Fibroblast of lung (primary cell): ENCODE results near the gene AKR1E2. TPM values are rescaled to one million over a fixed set of nuclear protein-coding genes. Genes with fewer than 3 reads are reported as not detected.

Experiments used
- DNase-seq, 2 donors: peaks; one replicate each; pipeline versions ENCODE4 v3.0.0 to v3.0.0-alpha.2; 2010; ENCODE audit warnings: low read depth in 2 of 2
- H2AFZ ChIP-seq: 2 replicates; pipeline ENCODE4 v1.5.1; 2012; ENCODE audit warnings: low read length, control low read depth, inconsistent platforms
- H3K27ac ChIP-seq: 2 replicates; pipeline ENCODE4 v1.5.1; 2011; ENCODE audit warnings: low read length, control low read depth; ENCODE audit not compliant: insufficient read depth
- H3K27me3 ChIP-seq: 2 replicates; pipeline ENCODE4 v1.5.1; 2011; ENCODE audit warnings: mild to moderate bottlenecking, low read length; ENCODE audit not compliant: control insufficient read depth, insufficient read depth
- H3K36me3 ChIP-seq: 2 replicates; pipeline ENCODE4 v1.5.1; 2011; ENCODE audit warnings: low read length; ENCODE audit not compliant: control insufficient read depth, insufficient read depth
- H3K4me1 ChIP-seq: 2 replicates; pipeline ENCODE4 v1.5.1; 2011; ENCODE audit warnings: low read length; ENCODE audit not compliant: control insufficient read depth, insufficient read depth; ENCODE audit errors: extremely low read depth
- H3K4me2 ChIP-seq: 2 replicates; pipeline ENCODE4 v1.5.1; 2011; ENCODE audit warnings: low read length, control low read depth; ENCODE audit not compliant: insufficient read depth; ENCODE audit errors: extremely low read depth
- H3K4me3 ChIP-seq, 4 experiments: fragments of 200-600 bp in 1 of 4; sonication (generic) in 1 of 4; replicated peaks in 1 of 4; 2 replicates each; pipeline ENCODE4 v1.5.1; 2011 to 2016; ENCODE audit warnings: low read length in 4 of 4, low read depth in 3 of 4, mild to moderate bottlenecking in 3 of 4, control low read depth in 2 of 4, inconsistent platforms in 1 of 4, mixed read lengths in 1 of 4; ENCODE audit not compliant: insufficient read depth in 1 of 4; ENCODE audit errors: control extremely low read depth in 1 of 4
- H3K79me2 ChIP-seq: 2 replicates; pipeline ENCODE4 v1.5.1; 2012; ENCODE audit warnings: mild to moderate bottlenecking, low read length, inconsistent platforms; ENCODE audit not compliant: control insufficient read depth, insufficient read depth
- H3K9ac ChIP-seq: 2 replicates; pipeline ENCODE4 v1.5.1; 2011; ENCODE audit warnings: mild to moderate bottlenecking, low read length, control low read depth; ENCODE audit not compliant: insufficient read depth
- H3K9me3 ChIP-seq: 2 replicates; pipeline ENCODE4 v1.5.1; 2012; ENCODE audit warnings: low read depth, low read length; ENCODE audit not compliant: control insufficient read depth, insufficient read depth
- H4K20me1 ChIP-seq: 2 replicates; pipeline ENCODE4 v1.5.1; 2011; ENCODE audit warnings: low read length; ENCODE audit not compliant: control insufficient read depth, insufficient read depth; ENCODE audit errors: extremely low read depth
- CTCF ChIP-seq, 2 donors: IDR thresholded peaks in 1 of 2; conservative IDR thresholded peaks in 1 of 2; 1 replicate in 1 of 2; 2 replicates in 1 of 2; pipeline ENCODE4 v1.5.1; 2011 to 2012; ENCODE audit warnings: low read length in 2 of 2, control low read depth in 1 of 2, inconsistent platforms in 1 of 2, low read depth in 1 of 2, mild to moderate bottlenecking in 1 of 2
- EZH2 ChIP-seq: IDR thresholded peaks from 2 replicates; pipeline ENCODE4 v1.5.1; 2012; ENCODE audit warnings: low read length, control low read depth, mild to moderate bottlenecking; ENCODE audit errors: missing control alignments
- polyA plus RNA-seq, 2 donors: library from polyadenylated mRNA; depleted of rRNA in 1 of 2; stranded (reverse) in 1 of 2; unstranded in 1 of 2; fragments of >200 nt; gene quantifications; 2 replicates each; pipeline ENCODE4 v1.2.1, GENCODE V29; 2011 to 2012; ENCODE audit warnings: missing spikeins in 1 of 2
- total RNA-seq: library from RNA; depleted of rRNA; stranded (reverse); fragments of >200 nt; gene quantifications from 2 replicates; pipeline ENCODE4 v1.2.1, GENCODE V29; 2014

AKR1E2 gene
- total and polyA plus RNA-seq, 2 donors (not counting 1 experiment from before 2014, with no cell fraction given), result 2.2 to 11.7 TPM

- no peak for DNase-seq
- no peaks in the 10 kb centered on the region for H3K27me3 ChIP-seq
- no peaks in the 10 kb centered on the region for H3K9me3 ChIP-seq
- H3K4me1 ChIP-seq, result peaks cover 7% of the 10 kb centered on the region
- no peaks in the 10 kb centered on the region for H4K20me1 ChIP-seq
- no peak overlapping the region for H3K4me2 ChIP-seq
- no peak overlapping the region for H3K9ac ChIP-seq
- H3K27ac ChIP-seq, result no peak overlapping the region
- no peak overlapping the region for H3K4me3 ChIP-seq
- no peaks in the 10 kb centered on the region for H3K79me2 ChIP-seq
- H2AFZ ChIP-seq, result no peak overlapping the region
- H3K36me3 ChIP-seq, result no peaks in the 10 kb centered on the region
- TF ChIP-seq EZH2 (no peak), CTCF (conservative IDR thresholded peaks at IDR 0.05 in 1 of 2, IDR thresholded peaks at IDR 0.05 in 1 of 2; ENCODE audit: low read depth in 1 of 2, low read length in 2 of 2) (no peak)
Observed at GRCh38 chr10:4802711-4803487, 23.1 kb upstream of the AKR1E2 start.

- no peaks in the 10 kb centered on the region for H3K79me2 ChIP-seq
- H3K9ac ChIP-seq, result no peak overlapping the region
- H4K20me1 ChIP-seq, result no peaks in the 10 kb centered on the region
- no peak for DNase-seq
- H3K4me1 ChIP-seq, result peaks cover 7% of the 10 kb centered on the region
- peak overlapping the region; percentile 35 for H3K27ac ChIP-seq
- no peaks in the 10 kb centered on the region for H3K27me3 ChIP-seq
- no peaks in the 10 kb centered on the region for H3K9me3 ChIP-seq
- no peak overlapping the region for H3K4me3 ChIP-seq
- no peak overlapping the region for H2AFZ ChIP-seq
- H3K4me2 ChIP-seq, result no peak overlapping the region
- no peaks in the 10 kb centered on the region for H3K36me3 ChIP-seq
- no peak for TF ChIP-seq CTCF (conservative IDR thresholded peaks at IDR 0.05 in 1 of 2, IDR thresholded peaks at IDR 0.05 in 1 of 2; ENCODE audit: low read depth in 1 of 2, low read length in 2 of 2)
- TF ChIP-seq EZH2, result no peak
Observed at GRCh38 chr10:4803822-4804221, 22.2 kb upstream of the AKR1E2 start.

DNA sequence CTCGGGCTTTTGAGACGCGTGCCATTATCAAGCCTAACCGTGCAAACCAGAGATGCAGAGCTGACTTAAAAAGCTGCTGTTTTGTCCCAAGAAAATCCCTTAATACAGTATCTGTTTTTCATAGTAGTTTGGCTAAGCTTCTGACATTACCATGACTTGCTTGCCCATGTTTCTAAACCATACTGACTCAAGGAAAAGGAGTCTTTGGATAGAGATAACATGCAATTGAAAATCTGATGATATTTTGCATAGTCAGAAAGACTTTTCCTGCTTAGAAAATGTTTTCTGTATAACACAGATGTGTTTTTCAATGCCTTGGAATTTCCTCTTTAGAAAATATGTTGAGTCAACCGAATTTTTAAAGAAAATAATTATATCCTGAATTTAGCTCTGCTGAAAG is 21.5 kb upstream of the AKR1E2 start:
- Histone ChIP-seq H4K20me1 (no peaks in the 10 kb centered on the region), H3K4me3 (no peak overlapping the region), H3K9ac (no peak overlapping the region)

More for the DNA sequence above, 21.5 kb upstream of the AKR1E2 start:
- Histone ChIP-seq H3K27ac (peak overlapping the region; percentile 35), H3K27me3 (no peaks in the 10 kb centered on the region), H3K36me3 (no peaks in the 10 kb centered on the region), H2AFZ (no peak overlapping the region), H3K4me1 (peaks cover 7% of the 10 kb centered on the region), H3K4me2 (peak overlapping the region; percentile 29), H3K79me2 (no peaks in the 10 kb centered on the region), H3K9me3 (no peaks in the 10 kb centered on the region)
- TF ChIP-seq CTCF (conservative IDR thresholded peaks at IDR 0.05 in 1 of 2, IDR thresholded peaks at IDR 0.05 in 1 of 2; ENCODE audit: low read depth in 1 of 2, low read length in 2 of 2) (no peak), EZH2 (no peak)
- peak in 1 of 2 donors; percentile 44 for DNase-seq
